GM12878 (cell line): ENCODE measurements around the gene ADAP1. TPM values are rescaled to one million over a fixed set of nuclear protein-coding genes. Genes with fewer than 3 reads are reported as not detected.

Experiments
- ATAC-seq: fragments of 200-7000 bp; cut with Tn5 transposase; 3 replicates; pipeline ENCODE4 v1.9.1; 2020; ENCODE audit warnings: mild to moderate bottlenecking, moderate library complexity
- BruUV-seq: library from RNA; stranded (reverse); fragments of 400-500 nt; replicated peaks from 2 replicates; lab custom pipeline; 2021; lab: Mats Ljungman, UMichigan
- CTCF ChIA-PET: fragments of 300-600 bp; sonication (Branson Sonifier 250); formaldehyde crosslinking; extraction: SDS; loops from one replicate; lab custom pipeline; 2021; ENCODE audit warnings: inconsistent platforms; lab: Yijun Ruan, JAX
- POLR2A ChIA-PET: fragments of 350-600 bp; formaldehyde crosslinking; extraction: SDS; loops from one replicate; lab custom pipeline; 2021; ENCODE audit warnings: inconsistent platforms; lab: Charles Lee
- RAD21 ChIA-PET: fragments of 300-600 bp; sonication (Branson Sonifier 250); formaldehyde crosslinking; loops from one replicate; lab custom pipeline; 2023; ENCODE audit warnings: antibody characterized with exemption; ENCODE audit not compliant: unreplicated experiment; lab: Charles Lee
- SMC1A ChIA-PET: fragments of 300-600 bp; sonication (Branson Sonifier 250); formaldehyde crosslinking; loops from one replicate; lab custom pipeline; 2023; ENCODE audit not compliant: unreplicated experiment, uncharacterized antibody; lab: Charles Lee
- DNase-seq: peaks from one replicate; pipeline ENCODE4 v3.0.0-alpha.2; 2011; ENCODE audit warnings: low read depth, low spot score
- FAIRE-seq: peaks from 3 replicates; lab custom pipeline; 2011; peaks lifted over from hg19 to GRCh38; lab: Jason Lieb, UNC
- H2AFZ ChIP-seq: 2 replicates; pipeline ENCODE4 v1.6.0; 2011; ENCODE audit warnings: low read depth, low read length, control low read depth; ENCODE audit not compliant: control insufficient read depth
- H3K27ac ChIP-seq: 2 replicates; pipeline ENCODE4 v1.5.1; 2011; ENCODE audit warnings: control low read depth; ENCODE audit not compliant: control insufficient read depth, insufficient read depth
- H3K27me3 ChIP-seq, 2 experiments: replicated peaks in 1 of 2; 2 replicates each; pipeline versions ENCODE4 v1.6.0 to v1.6.1; 2011; ENCODE audit warnings: low read length in 1 of 2; ENCODE audit not compliant: control insufficient read depth in 2 of 2, insufficient read depth in 2 of 2
- H3K36me3 ChIP-seq, 2 experiments: 2 replicates each; pipeline ENCODE4 v1.5.1; 2011; ENCODE audit warnings: low read length in 1 of 2; ENCODE audit not compliant: control insufficient read depth in 2 of 2, insufficient read depth in 2 of 2
- H3K4me1 ChIP-seq: 2 replicates; pipeline ENCODE4 v1.6.1; 2011; ENCODE audit warnings: mild to moderate bottlenecking, low read length, moderate library complexity, mixed read lengths; ENCODE audit not compliant: control insufficient read depth, insufficient read depth
- H3K4me2 ChIP-seq: 2 replicates; pipeline ENCODE4 v1.6.0; 2011; ENCODE audit warnings: control low read depth; ENCODE audit not compliant: control insufficient read depth, insufficient read depth
- H3K4me3 ChIP-seq: fragments of 200-600 bp; sonication (generic); 2 replicates; pipeline ENCODE4 v1.5.1; 2016
- H3K79me2 ChIP-seq: 2 replicates; pipeline ENCODE4 v1.6.0; 2011; ENCODE audit warnings: low read length; ENCODE audit not compliant: control insufficient read depth, insufficient read depth
- H3K9ac ChIP-seq: 2 replicates; pipeline ENCODE4 v1.8.0; 2011; ENCODE audit warnings: low read length, control low read depth, mixed read lengths; ENCODE audit not compliant: control insufficient read depth, insufficient read depth
- H3K9me3 ChIP-seq: replicated peaks from 3 replicates; pipeline ENCODE4 v1.5.1; 2011; ENCODE audit warnings: mild to moderate bottlenecking, low read length; ENCODE audit not compliant: control insufficient read depth, insufficient read depth
- H4K20me1 ChIP-seq: 2 replicates; pipeline ENCODE4 v1.6.0; 2011; ENCODE audit not compliant: control insufficient read depth, insufficient read depth
- ATF3 ChIP-seq: IDR thresholded peaks from 2 replicates; pipeline ENCODE4 v1.6.1; 2011; ENCODE audit warnings: low read depth, mild to moderate bottlenecking, low read length, moderate library complexity, borderline replicate concordance; ENCODE audit errors: extremely low read depth
- ATF7 ChIP-seq: fragments of 450-650 bp; IDR thresholded peaks from 2 replicates; pipeline ENCODE4 v1.6.1; 2016; ENCODE audit warnings: low read depth, mild to moderate bottlenecking
- BMI1 ChIP-seq: fragments of 450-650 bp; IDR thresholded peaks from 2 replicates; pipeline ENCODE4 v1.6.1; 2016; ENCODE audit warnings: mild to moderate bottlenecking, moderate library complexity, borderline replicate concordance
- CREB1 ChIP-seq: IDR thresholded peaks from 2 replicates; pipeline ENCODE4 v1.6.1; 2012; ENCODE audit warnings: low read depth, mild to moderate bottlenecking, inconsistent platforms
- EGR1 ChIP-seq, 2 experiments: IDR thresholded peaks; 1 replicate in 1 of 2; 2 replicates in 1 of 2; pipeline ENCODE4 v1.6.1; 2011 to 2012; ENCODE audit warnings: low read depth in 2 of 2, low read length in 2 of 2, borderline replicate concordance in 1 of 2, mild to moderate bottlenecking in 1 of 2, moderate library complexity in 1 of 2
- IKZF1 ChIP-seq: fragments of 450-650 bp; conservative IDR thresholded peaks from 2 replicates; pipeline ENCODE4 v1.6.1; 2017; ENCODE audit warnings: antibody characterized with exemption, mild to moderate bottlenecking
- MYC ChIP-seq: IDR thresholded peaks from 2 replicates; pipeline ENCODE4 v1.6.1; 2011; ENCODE audit warnings: mild to moderate bottlenecking, low read length, moderate library complexity, inconsistent platforms; ENCODE audit not compliant: insufficient read depth, insufficient replicate concordance, insufficient read length, severe bottlenecking
- SIN3A ChIP-seq: IDR thresholded peaks from 2 replicates; pipeline ENCODE4 v1.6.1; 2012; ENCODE audit warnings: low read depth, low read length, improper control_type of control experiment
- SRF ChIP-seq, 2 experiments: IDR thresholded peaks; 2 replicates each; pipeline ENCODE4 v1.6.1; 2011; ENCODE audit warnings: low read depth in 2 of 2, low read length in 2 of 2, mild to moderate bottlenecking in 1 of 2, moderate library complexity in 1 of 2
- ZNF217 ChIP-seq: fragments of 450-650 bp; IDR thresholded peaks from 2 replicates; pipeline ENCODE4 v1.6.1; 2017; ENCODE audit warnings: antibody characterized with exemption, mild to moderate bottlenecking
- ZNF274 ChIP-seq: IDR thresholded peaks from one replicate; pipeline ENCODE4 v1.8.0; 2011; ENCODE audit not compliant: insufficient read length, insufficient read depth
- WGBS: methylation state at CpG from one replicate; pipeline ENCODE4 v1.1.6; 2016; ENCODE audit warnings: low lambda C conversion rate; ENCODE audit not compliant: insufficient replicate concordance, insufficient coverage; ENCODE audit errors: missing lambda C conversion rate; 5-methylcytosine and 5-hydroxymethylcytosine counted together
- in situ Hi-C: fragments of 300-500 bp; cut with MboI; formaldehyde crosslinking; loops from 9 replicates; pipeline ENCODE4 v1.14.3; 2018; ENCODE audit warnings: mixed read lengths
- intact Hi-C: fragments of 100-400 bp; cut with micrococcal nuclease; formaldehyde crosslinking; loops from one replicate; pipeline ENCODE4 v1.14.2; 2022; ENCODE audit not compliant: unreplicated experiment
- polyA plus RNA-seq, 11 experiments: library from polyadenylated mRNA; depleted of rRNA in 4 of 11; unstranded in 6 of 11; stranded (reverse) in 5 of 11; fragments of >200 nt; fragmentation: Nextera tagmentation in 4 of 11; fragmentation: Illumina TruSeq in 1 of 11; extraction: Ambion mirVana in 4 of 11; extraction: Trizol in 1 of 11; gene quantifications; 1 replicate in 1 of 11; 2 replicates in 10 of 11; pipeline versions ENCODE4 v1.2.1 to v1.2.3, GENCODE V29; 2011 to 2016; ENCODE audit warnings: inconsistent platforms in 2 of 11, missing spikeins in 2 of 11, low read depth in 1 of 11
- total RNA-seq, 4 experiments: library from RNA; depleted of rRNA in 3 of 4; stranded (reverse); fragments of >200 nt in 3 of 4; fragmentation: Illumina TruSeq in 1 of 4; extraction: Trizol in 1 of 4; gene quantifications; 2 replicates each; pipeline versions ENCODE4 v1.2.1 to v1.2.3, GENCODE V29; 2013 to 2021

The ADAP1 gene
- total and polyA plus RNA-seq, 10 of the 15 experiments (the other 5 are each of a cell fraction or from before 2014, with no cell fraction given): 0.22 to 44.2 (median 22.0) TPM; not detected in 1

GRCh38 chr7:871900-872537 is 82.5 kb downstream of the ADAP1 start:
- 91% methylated on average over 14 of the region's 14 CpGs for WGBS
- H3K9ac ChIP-seq: no peak overlapping the region
- POLR2A ChIA-PET: no interaction called here
- ATAC-seq (no peak), DNase-seq (no peak), FAIRE-seq (no peak)
- CTCF ChIA-PET: interaction anchor here (0.7 to 3.4 kb wide), 11 partner anchors 9 to 551 kb away, joined by 3 to 79 read pairs (median 4); no protein-coding TSS in a partner anchor
- in situ Hi-C loops (loop anchor here (5.0 kb wide), 2 partner anchors 85 to 555 kb away; no protein-coding TSS in a partner anchor), intact Hi-C loops (loop anchor here (5.0 to 10.0 kb wide), 3 partner anchors 55 to 347 kb away; no protein-coding TSS in a partner anchor)
- H3K79me2 ChIP-seq: peaks cover 3% of the 10 kb centered on the region
- no peak overlapping the region for H3K4me3 ChIP-seq
- H3K27ac ChIP-seq: no peak overlapping the region
- H3K27me3 ChIP-seq: no peaks in the 10 kb centered on the region
- SMC1A ChIA-PET: interaction anchor here (0.9 to 2.5 kb wide), 5 partner anchors 29 to 102 kb away, joined by 3 to 18 read pairs (median 5); partner anchors contain the start of gene SUN1
- RAD21 ChIA-PET: interaction anchor here (1.0 to 1.3 kb wide), 3 partner anchors 9 to 88 kb away, joined by 3 read pairs; no protein-coding TSS in a partner anchor
- no peak overlapping the region for H3K4me2 ChIP-seq
- H3K4me1 ChIP-seq: no peaks in the 10 kb centered on the region; the same call in 1 of the 2 replicates
- H2AFZ ChIP-seq: no peak overlapping the region
- BruUV-seq: no TSS peak
- TF ChIP-seq ATF3 (no peak), SRF (IDR thresholded peaks at IDR 0.05; ENCODE audit: low read depth in 2 of 2, low read length in 2 of 2) (no peak), EGR1 (IDR thresholded peaks at IDR 0.05; ENCODE audit: borderline replicate concordance in 1 of 2, low read depth in 2 of 2, low read length in 2 of 2) (no peak), SIN3A (no peak), ZNF217 (no peak), BMI1 (no peak), ZNF274 (no peak), CREB1 (no peak), IKZF1 (no peak), MYC (no peak), ATF7 (no peak)
- TF ChIP-seq, all 136 proteins: peak for 0
- H4K20me1 ChIP-seq: no peaks in the 10 kb centered on the region
- H3K9me3 ChIP-seq: no peaks in the 10 kb centered on the region
- peaks cover 7 to 23% of the 10 kb centered on the region in 2 experiments; a peak in 3 of 4 replicates for H3K36me3 ChIP-seq
